IPS-15b (cell line): ENCODE results near the gene PMVK.

Experiments used
- H3K27me3 ChIP-seq: one replicate; pipeline ENCODE4 v1.6.1; 2013; ENCODE audit warnings: low read length; ENCODE audit not compliant: control insufficient read depth, insufficient read depth
- H3K36me3 ChIP-seq: one replicate; pipeline ENCODE4 v1.6.1; 2013; ENCODE audit warnings: low read length; ENCODE audit not compliant: control insufficient read depth, insufficient read depth
- H3K4me1 ChIP-seq: one replicate; pipeline ENCODE4 v1.6.1; 2013; ENCODE audit warnings: mild to moderate bottlenecking, low read length; ENCODE audit not compliant: control insufficient read depth, insufficient read depth
- H3K4me3 ChIP-seq: one replicate; pipeline ENCODE4 v1.5.1; 2013; ENCODE audit warnings: low read depth, low read length
- H3K9ac ChIP-seq: one replicate; pipeline ENCODE4 v1.6.1; 2013; ENCODE audit warnings: low read depth, mild to moderate bottlenecking, low read length
- H3K9me3 ChIP-seq: one replicate; pipeline ENCODE4 v1.6.1; 2013; ENCODE audit warnings: mild to moderate bottlenecking, low read length; ENCODE audit not compliant: control insufficient read depth, insufficient read depth

Gene PMVK

GRCh38 chr1:154878371-154879037 is 58.0 kb downstream of the PMVK start:
- Histone ChIP-seq H3K27me3 (no peaks in the 10 kb centered on the region), H3K4me3 (no peak overlapping the region), H3K9me3 (no peaks in the 10 kb centered on the region), H3K4me1 (no peaks in the 10 kb centered on the region), H3K9ac (no peak overlapping the region), H3K36me3 (no peaks in the 10 kb centered on the region)

GRCh38 chr1:154877370-154877974 is 59.0 kb downstream of the PMVK start:
- no peaks in the 10 kb centered on the region for H3K36me3 ChIP-seq
- no peaks in the 10 kb centered on the region for H3K4me1 ChIP-seq
- H3K9ac ChIP-seq = no peak overlapping the region
- H3K27me3 ChIP-seq = no peaks in the 10 kb centered on the region
- H3K9me3 ChIP-seq = no peaks in the 10 kb centered on the region
- no peak overlapping the region for H3K4me3 ChIP-seq

DNA sequence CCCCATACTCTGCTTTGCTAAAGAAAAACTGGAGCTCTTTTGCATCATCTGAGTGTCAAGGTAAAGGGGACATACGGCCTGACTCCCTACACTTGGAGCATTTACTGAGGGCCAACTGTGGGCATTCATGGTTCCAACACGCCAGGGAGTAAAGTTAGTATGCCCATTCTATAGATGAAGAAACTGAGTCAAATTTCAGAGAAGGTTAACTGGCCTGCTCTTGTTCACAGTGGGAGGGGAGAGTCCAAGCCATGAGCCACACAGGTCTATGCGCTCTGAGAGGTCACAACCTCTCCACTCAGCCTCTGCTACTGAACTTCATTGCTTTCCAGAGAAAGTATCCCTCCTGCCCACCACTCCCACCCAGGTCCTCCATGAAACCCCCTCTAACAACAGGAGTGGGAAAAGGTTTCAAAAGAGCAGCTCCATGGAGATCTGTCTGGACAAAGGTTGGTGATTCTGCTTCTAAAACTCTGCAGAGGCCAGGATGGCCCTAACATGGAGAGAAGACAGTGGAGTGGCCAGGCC is 59.6 kb downstream of the PMVK start:
- no peaks in the 10 kb centered on the region for H3K4me1 ChIP-seq
- H3K9ac ChIP-seq = no peak overlapping the region
- H3K27me3 ChIP-seq = no peaks in the 10 kb centered on the region
- no peak overlapping the region for H3K4me3 ChIP-seq
- no peaks in the 10 kb centered on the region for H3K36me3 ChIP-seq
- no peaks in the 10 kb centered on the region for H3K9me3 ChIP-seq
